8988T (cell line): ENCODE data around the gene KCNAB1.
"Not testable (repeated sequence)": the region's sequence is repeated elsewhere in the genome, so short reads cannot be mapped to it uniquely, and the experiment has no call there.

Experiments
- DNase-seq: peaks from one replicate; pipeline ENCODE4 v3.0.0; 2011

Gene KCNAB1

GRCh38 chr3:156551261-156551660 lies 430.9 kb downstream of the KCNAB1 start:
- no peak for DNase-seq

- no peak for DNase-seq
Observed at GRCh38 chr3:156551746-156552145, 431.4 kb downstream of the KCNAB1 start.

GRCh38 chr3:156552973-156553372 lies 432.6 kb downstream of the KCNAB1 start:
- DNase-seq: no peak

- DNase-seq: no peak
Observed at GRCh38 chr3:156553705-156554356, 433.5 kb downstream of the KCNAB1 start.

GRCh38 chr3:156554515-156554841 lies 434.1 kb downstream of the KCNAB1 start:
- no peak for DNase-seq

GRCh38 chr3:156554842-156555687 lies 434.7 kb downstream of the KCNAB1 start, which contains the start of gene SSR3:
SSR3 (minus strand) TSS chr3:156555117; CDS start chr3:156555089, 28 bp downstream.
- peak; percentile 50 for DNase-seq

GRCh38 chr3:156558389-156558788 lies 438.0 kb downstream of the KCNAB1 start:
- no peak for DNase-seq

- DNase-seq: no peak
Observed at GRCh38 chr3:156559321-156559720, 438.9 kb downstream of the KCNAB1 start.

- DNase-seq: no peak
Observed at GRCh38 chr3:156561533-156561932, 441.2 kb downstream of the KCNAB1 start.

- DNase-seq: not testable (repeated sequence)
Observed at GRCh38 chr3:156562486-156562885, 442.1 kb downstream of the KCNAB1 start.

GRCh38 chr3:156563900-156564682 lies 443.7 kb downstream of the KCNAB1 start:
- no peak for DNase-seq

- DNase-seq: not testable (repeated sequence)
Observed at GRCh38 chr3:156569016-156569415, 448.6 kb downstream of the KCNAB1 start.

GRCh38 chr3:156569881-156570280 lies 449.5 kb downstream of the KCNAB1 start:
- not testable (repeated sequence) for DNase-seq

GRCh38 chr3:156575641-156576040 lies 455.3 kb downstream of the KCNAB1 start:
- no peak for DNase-seq

GRCh38 chr3:156576051-156576450 lies 455.7 kb downstream of the KCNAB1 start:
- no peak for DNase-seq

GRCh38 chr3:156576651-156577348 lies 456.4 kb downstream of the KCNAB1 start:
- DNase-seq: no peak

GRCh38 chr3:156577736-156578135 lies 457.4 kb downstream of the KCNAB1 start:
- DNase-seq: no peak

GRCh38 chr3:156579427-156579851 lies 459.1 kb downstream of the KCNAB1 start:
- DNase-seq: no peak

- DNase-seq: no peak
Observed at GRCh38 chr3:156581033-156581432, 460.7 kb downstream of the KCNAB1 start.

- no peak for DNase-seq
Observed at GRCh38 chr3:156581954-156582353, 461.6 kb downstream of the KCNAB1 start.

GRCh38 chr3:156582532-156583183 lies 462.3 kb downstream of the KCNAB1 start:
- DNase-seq: no peak

GRCh38 chr3:156583469-156583868 lies 463.1 kb downstream of the KCNAB1 start:
- DNase-seq: no peak
